HepG2 (cell line): ENCODE results near the gene POP7. TPM values are rescaled to one million over a fixed set of nuclear protein-coding genes. Genes with fewer than 3 reads are reported as not detected.
A peak's percentile ranks its signal among the peaks of the same experiment; 100 is the strongest.

ENCODE experiments used
- ATAC-seq: fragments of 200-7000 bp; cut with Tn5 transposase; 3 replicates; pipeline ENCODE4 v1.9.1; 2020; ENCODE audit warnings: mild to moderate bottlenecking, moderate library complexity
- BruUV-seq: library from RNA; stranded (reverse); fragments of 400-500 nt; replicated peaks from 2 replicates; lab custom pipeline; 2021; lab: Mats Ljungman, UMichigan
- CTCF ChIA-PET: fragments of 300-600 bp; formaldehyde crosslinking; extraction: SDS; loops from one replicate; lab custom pipeline; 2021; ENCODE audit warnings: low total read pairs, inconsistent platforms, low intra/inter-chr PET ratio; lab: Yijun Ruan, JAX
- POLR2A ChIA-PET: fragments of 350-600 bp; sonication (Branson Sonifier 250); formaldehyde crosslinking; loops from one replicate; lab custom pipeline; 2020; ENCODE audit warnings: antibody characterized with exemption, inconsistent platforms; lab: Yijun Ruan, JAX
- DNase-seq: peaks from one replicate; pipeline ENCODE4 v3.0.0-alpha.2; 2015; ENCODE audit warnings: low spot score
- FAIRE-seq: peaks from 3 replicates; lab custom pipeline; 2011; peaks lifted over from hg19 to GRCh38; lab: Jason Lieb, UNC
- H2AFZ ChIP-seq: one replicate; pipeline ENCODE4 v1.6.1; 2011; ENCODE audit warnings: low read length, inconsistent platforms
- H3K27ac ChIP-seq: fragments of 300-600 bp; 3 replicates; pipeline ENCODE4 v1.8.0; 2011; ENCODE audit warnings: mixed run types, mild to moderate bottlenecking, mixed read lengths, low read length, inconsistent platforms; ENCODE audit not compliant: insufficient read depth; ENCODE audit errors: extremely low read length
- H3K27me3 ChIP-seq, 2 experiments: fragments of 200-600 bp in 1 of 2; 2 replicates in 1 of 2; 3 replicates in 1 of 2; pipeline versions ENCODE4 v1.6.0 to v1.8.0; 2011; ENCODE audit warnings: low read length in 2 of 2, mild to moderate bottlenecking in 2 of 2, moderate library complexity in 2 of 2, inconsistent platforms in 1 of 2; ENCODE audit not compliant: insufficient read depth in 2 of 2, control insufficient read depth in 1 of 2
- H3K36me3 ChIP-seq, 2 experiments: fragments of 200-600 bp in 1 of 2; replicated peaks in 1 of 2; 2 replicates in 1 of 2; 3 replicates in 1 of 2; pipeline versions ENCODE4 v1.5.1 to v1.8.0; 2011; ENCODE audit warnings: low read length in 2 of 2, inconsistent platforms in 1 of 2; ENCODE audit not compliant: insufficient read depth in 2 of 2, control insufficient read depth in 1 of 2
- H3K4me1 ChIP-seq: 2 replicates; pipeline ENCODE4 v1.5.1; 2012; ENCODE audit warnings: low read length, inconsistent platforms; ENCODE audit not compliant: insufficient read depth
- H3K4me2 ChIP-seq: 2 replicates; pipeline ENCODE4 v1.6.0; 2011; ENCODE audit warnings: low read depth, low read length, inconsistent platforms
- H3K4me3 ChIP-seq, 3 experiments: fragments of 200-600 bp in 1 of 3; sonication (generic), shearing (Covaris generic) in 1 of 3; replicated peaks in 1 of 3; 2 replicates each; pipeline ENCODE4 v1.5.1; 2011 to 2016; ENCODE audit warnings: low read length in 3 of 3, inconsistent platforms in 2 of 3, low read depth in 2 of 3, mild to moderate bottlenecking in 2 of 3, control low read depth in 1 of 3, mixed read lengths in 1 of 3; ENCODE audit not compliant: insufficient read depth in 1 of 3
- H3K79me2 ChIP-seq: one replicate; pipeline ENCODE4 v1.6.1; 2011; ENCODE audit warnings: low read length, inconsistent platforms; ENCODE audit not compliant: insufficient read depth
- H3K9ac ChIP-seq: 2 replicates; pipeline ENCODE4 v1.6.0; 2011; ENCODE audit warnings: mild to moderate bottlenecking, low read depth, low read length, inconsistent platforms; ENCODE audit not compliant: insufficient read depth
- H3K9me3 ChIP-seq: 2 replicates; pipeline ENCODE4 v1.5.1; 2012; ENCODE audit warnings: mild to moderate bottlenecking, low read length
- H4K20me1 ChIP-seq: 2 replicates; pipeline ENCODE4 v1.6.0; 2011; ENCODE audit warnings: inconsistent platforms, mild to moderate bottlenecking, low read length, moderate library complexity; ENCODE audit not compliant: insufficient read depth
- AGO2 ChIP-seq: fragments of 200-400 bp; formaldehyde crosslinking; optimal IDR thresholded peaks from 2 replicates; pipeline ENCODE3; 2017; ENCODE audit warnings: mild to moderate bottlenecking, low read depth, low read length, moderate library complexity
- CBFB ChIP-seq: sonication (generic); formaldehyde crosslinking; IDR thresholded peaks from 2 replicates; pipeline ENCODE4 v1.4.0; 2020; ENCODE audit warnings: missing genetic modification reagents
- FOXP1 ChIP-seq, 2 experiments: fragments of 450-650 bp in 1 of 2; IDR thresholded peaks; 2 replicates each; pipeline ENCODE4 v1.6.1; 2017 to 2018; ENCODE audit warnings: antibody characterized with exemption in 1 of 2
- NBN ChIP-seq: fragments of 450-650 bp; conservative IDR thresholded peaks from 2 replicates; pipeline ENCODE4 v1.6.1; 2017
- RBFOX2 ChIP-seq: fragments of 200-400 bp; formaldehyde crosslinking; IDR thresholded peaks from 2 replicates; pipeline ENCODE4 v1.6.1; 2017; ENCODE audit warnings: low read depth, mild to moderate bottlenecking, low read length
- RBM39 ChIP-seq: fragments of 200-400 bp; formaldehyde crosslinking; IDR thresholded peaks from one replicate; pipeline ENCODE4 v1.6.1; 2018; ENCODE audit warnings: antibody characterized with exemption, mild to moderate bottlenecking, low read depth, low read length; ENCODE audit not compliant: poor library complexity, severe bottlenecking
- ZFP37 ChIP-seq: sonication (generic); formaldehyde crosslinking; IDR thresholded peaks from 2 replicates; pipeline ENCODE4 v1.4.0; 2020; ENCODE audit warnings: missing genetic modification reagents, borderline replicate concordance
- whole genome bisulfite sequencing: methylation state at CpG from one replicate; pipeline ENCODE4 v1.1.6; 2017; ENCODE audit warnings: low lambda C conversion rate; 5-methylcytosine and 5-hydroxymethylcytosine counted together
- in situ Hi-C: cut with HindIII; loops from 2 replicates; pipeline ENCODE4 v1.10.0; 2017; ENCODE audit warnings: low pct_unique_long_range_greater_than_20kb; ENCODE audit not compliant: extremely low pct_ligation_motif_present
- intact Hi-C: fragments of 100-400 bp; cut with micrococcal nuclease; formaldehyde crosslinking; loops from one replicate; pipeline ENCODE4 v1.10.0; 2022; ENCODE audit not compliant: unreplicated experiment
- polyA plus RNA-seq, 8 experiments: library from polyadenylated mRNA; depleted of rRNA in 3 of 8; stranded (reverse) in 7 of 8; unstranded in 1 of 8; fragments of >200 nt; fragmentation: Illumina TruSeq in 4 of 8; extraction: Trizol in 4 of 8; gene quantifications; 2 replicates each; pipeline versions ENCODE4 v1.2.1 to v1.2.3, GENCODE V29; 2011 to 2016; ENCODE audit warnings: low read depth in 4 of 8, missing spikeins in 1 of 8, mixed read lengths in 1 of 8; ENCODE audit not compliant: insufficient read depth in 1 of 8
- total RNA-seq, 5 experiments: library from RNA; depleted of rRNA; stranded (reverse); fragments of >200 nt; fragmentation: Illumina TruSeq; extraction: Trizol; gene quantifications; 2 replicates each; pipeline ENCODE4 v1.2.3, GENCODE V29; 2016; ENCODE audit warnings: low read depth in 1 of 5
- TF ChIP-seq, protein P1 (sequence below): sonication (generic); formaldehyde crosslinking; conservative IDR thresholded peaks from 2 replicates; pipeline ENCODE4 v1.8.0; 2022; ENCODE audit warnings: low read depth, missing genetic modification reagents

The POP7 gene
- total and polyA plus RNA-seq, 2 of the 13 experiments (the other 11 are each of a cell fraction or from before 2014, with no cell fraction given), result 63.9 to 91.1 TPM

DNA sequence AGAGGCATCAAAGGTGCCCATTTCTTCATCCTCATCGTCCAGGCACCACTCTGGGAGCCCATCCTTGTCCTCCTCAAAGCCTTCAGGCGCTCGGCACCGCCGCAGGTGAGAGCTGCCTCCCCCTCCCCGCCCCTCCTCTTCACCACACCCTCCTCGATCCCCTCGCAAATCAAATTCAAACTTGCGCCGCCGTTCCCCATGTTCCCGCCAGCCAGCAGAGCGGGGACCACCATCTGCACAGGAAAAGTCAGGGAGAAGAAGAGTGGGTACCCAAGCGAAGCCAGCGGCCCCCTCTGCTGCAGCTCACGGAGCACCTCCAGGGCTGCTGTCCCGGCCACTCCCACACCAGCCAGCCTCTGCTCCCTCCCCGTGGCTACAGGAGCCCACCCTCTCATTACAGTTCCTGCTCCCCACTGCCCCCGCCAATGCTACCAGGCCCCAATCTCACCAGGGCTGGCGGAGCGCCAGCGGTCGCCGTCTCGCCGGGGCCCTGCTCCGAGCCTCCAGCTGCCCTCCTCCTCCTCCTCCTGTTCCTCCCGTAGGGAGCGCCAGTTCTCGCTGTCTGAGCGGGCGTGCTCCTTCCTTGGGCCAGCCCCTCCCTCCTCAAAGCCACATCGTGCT is 19.6 kb upstream of the POP7 start:
- in situ Hi-C loops (no loop called here), intact Hi-C loops (no loop called here)
- DNase-seq (no peak), ATAC-seq (no peak), FAIRE-seq (no peak)
- 96% methylated on average over 31 of the region's 33 CpGs for WGBS
- Histone ChIP-seq H4K20me1 (peaks cover 27% of the 10 kb centered on the region; the same call in 1 of the 2 replicates), H2AFZ (no peak overlapping the region), H3K4me1 (peaks cover 7% of the 10 kb centered on the region), H3K36me3 (peaks cover 49 to 76% of the 10 kb centered on the region in 2 experiments), H3K79me2 (peaks cover 26% of the 10 kb centered on the region), H3K9ac (no peak overlapping the region), H3K4me3 (no peak overlapping the region), H3K4me2 (no peak overlapping the region), H3K27me3 (no peaks in the 10 kb centered on the region), H3K27ac (no peak overlapping the region), H3K9me3 (no peaks in the 10 kb centered on the region)
- TF ChIP-seq ZFP37 (no peak), FOXP1 (IDR thresholded peaks at IDR 0.05) (no peak), FOXP1 (CRISPR knock-in tag; IDR thresholded peaks at IDR 0.05) (no peak), RBFOX2 (peak; percentile 53)
- BruUV-seq, result no TSS peak
- ChIA-PET POLR2A (no interaction called here), CTCF (no interaction called here)

DNA sequence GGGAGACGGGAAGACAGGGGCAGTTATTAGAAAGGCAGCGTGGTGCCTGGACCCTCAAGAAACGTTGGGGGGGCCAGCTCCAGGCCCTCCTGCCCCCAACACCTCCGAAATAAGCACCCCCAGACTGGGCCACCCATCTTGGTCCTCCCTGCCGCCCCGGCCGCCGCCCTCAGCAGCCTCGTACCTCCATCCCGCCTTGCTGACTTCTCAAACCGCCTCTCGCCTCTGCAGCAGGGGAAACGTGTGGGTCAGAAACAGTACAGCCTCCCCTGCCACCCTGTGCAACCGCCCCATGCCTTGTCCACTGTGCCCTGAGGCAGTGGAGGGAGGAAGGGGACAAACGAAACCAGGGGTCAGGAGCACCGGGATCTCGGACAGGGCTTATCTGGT is 19.1 kb upstream of the POP7 start:
- no peak overlapping the region for H3K9ac ChIP-seq

More for the DNA sequence above, 19.1 kb upstream of the POP7 start:
- BruUV-seq, result no TSS peak
- peaks cover 12% of the 10 kb centered on the region for H3K4me1 ChIP-seq
- H2AFZ ChIP-seq, result no peak overlapping the region
- no peak overlapping the region for H3K4me3 ChIP-seq
- peaks cover 31% of the 10 kb centered on the region for H3K79me2 ChIP-seq
- in situ Hi-C loops (no loop called here), intact Hi-C loops (no loop called here)
- H3K27ac ChIP-seq, result no peak overlapping the region
- WGBS, result 97% methylated on average over 11 of the region's 17 CpGs
- no peaks in the 10 kb centered on the region for H3K9me3 ChIP-seq
- ATAC-seq, result no peak
- no peaks in the 10 kb centered on the region for H3K27me3 ChIP-seq
- CTCF ChIA-PET, result no interaction called here
- peaks cover 32% of the 10 kb centered on the region for H4K20me1 ChIP-seq
- TF ChIP-seq, protein P1, sequence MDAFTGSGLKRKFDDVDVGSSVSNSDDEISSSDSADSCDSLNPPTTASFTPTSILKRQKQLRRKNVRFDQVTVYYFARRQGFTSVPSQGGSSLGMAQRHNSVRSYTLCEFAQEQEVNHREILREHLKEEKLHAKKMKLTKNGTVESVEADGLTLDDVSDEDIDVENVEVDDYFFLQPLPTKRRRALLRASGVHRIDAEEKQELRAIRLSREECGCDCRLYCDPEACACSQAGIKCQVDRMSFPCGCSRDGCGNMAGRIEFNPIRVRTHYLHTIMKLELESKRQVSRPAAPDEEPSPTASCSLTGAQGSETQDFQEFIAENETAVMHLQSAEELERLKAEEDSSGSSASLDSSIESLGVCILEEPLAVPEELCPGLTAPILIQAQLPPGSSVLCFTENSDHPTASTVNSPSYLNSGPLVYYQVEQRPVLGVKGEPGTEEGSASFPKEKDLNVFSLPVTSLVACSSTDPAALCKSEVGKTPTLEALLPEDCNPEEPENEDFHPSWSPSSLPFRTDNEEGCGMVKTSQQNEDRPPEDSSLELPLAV (CRISPR knock-in tag), result no peak
- peak; percentile 59 for TF ChIP-seq AGO2
- no peak for TF ChIP-seq NBN
- TF ChIP-seq RBM39, result peak; percentile 30
- no peak for TF ChIP-seq CBFB (CRISPR knock-in tag)
- TF ChIP-seq, all 625 proteins: peak for 2
- POLR2A ChIA-PET, result no interaction called here
- Histone ChIP-seq H3K4me2 (no peak overlapping the region), H3K36me3 (peaks cover 48 to 72% of the 10 kb centered on the region in 2 experiments)
- no peak for FAIRE-seq
- DNase-seq, result no peak
